HG02852 (cell line): ENCODE results near the gene NINL.
"Not testable (repeated sequence)": the region's sequence is repeated elsewhere in the genome, so short reads cannot be mapped to it uniquely, and the experiment has no call there.

ENCODE experiments used
- ATAC-seq: cut with Tn5 transposase; IDR thresholded peaks from one replicate; pipeline ENCODE4 v1.9.1; 2021; ENCODE audit warnings: mild to moderate bottlenecking, moderate library complexity; ENCODE audit not compliant: unreplicated experiment

The NINL gene

GRCh38 chr20:25561771-25562170, 23.6 kb downstream of the NINL start:
- ATAC-seq: not testable (repeated sequence)

- no peak for ATAC-seq
Observed at GRCh38 chr20:25553819-25554296, 31.5 kb downstream of the NINL start.

GRCh38 chr20:25552977-25553376, 32.4 kb downstream of the NINL start:
- ATAC-seq: no peak

- no peak for ATAC-seq
Observed at GRCh38 chr20:25551413-25552215, 33.7 kb downstream of the NINL start.

- ATAC-seq: not testable (repeated sequence)
Observed at GRCh38 chr20:25550645-25551337, 34.5 kb downstream of the NINL start.

GRCh38 chr20:25549843-25550477, 35.4 kb downstream of the NINL start:
- no peak for ATAC-seq

- ATAC-seq: no peak
Observed at GRCh38 chr20:25549172-25549773, 36.1 kb downstream of the NINL start.

- ATAC-seq: no peak
Observed at GRCh38 chr20:25548613-25549086, 36.7 kb downstream of the NINL start.

- ATAC-seq: no peak
Observed at GRCh38 chr20:25547999-25548398, 37.3 kb downstream of the NINL start.

- ATAC-seq: no peak
Observed at GRCh38 chr20:25547063-25547462, 38.3 kb downstream of the NINL start.

- ATAC-seq: no peak
Observed at GRCh38 chr20:25546048-25546447, 39.3 kb downstream of the NINL start.

- no peak for ATAC-seq
Observed at GRCh38 chr20:25545171-25545570, 40.2 kb downstream of the NINL start.

- no peak for ATAC-seq
Observed at GRCh38 chr20:25544734-25545133, 40.6 kb downstream of the NINL start.

- ATAC-seq: no peak
Observed at GRCh38 chr20:25544311-25544710, 41.0 kb downstream of the NINL start.

GRCh38 chr20:25543068-25543467, 42.3 kb downstream of the NINL start:
- no peak for ATAC-seq

GRCh38 chr20:25541676-25542075, 43.7 kb downstream of the NINL start:
- no peak for ATAC-seq

- no peak for ATAC-seq
Observed at GRCh38 chr20:25539742-25540672, 45.3 kb downstream of the NINL start.

- no peak for ATAC-seq
Observed at GRCh38 chr20:25538838-25539665, 46.3 kb downstream of the NINL start.

GRCh38 chr20:25537890-25538289, 47.4 kb downstream of the NINL start:
- ATAC-seq: no peak
